Caco-2 (cell line): ENCODE data around the gene SLFN5. TPM values are rescaled to one million over a fixed set of nuclear protein-coding genes. Genes with fewer than 3 reads are reported as not detected.
A peak's percentile ranks its signal among the peaks of the same experiment; 100 is the strongest.
"Not testable (repeated sequence)": the region's sequence is repeated elsewhere in the genome, so short reads cannot be mapped to it uniquely, and the experiment has no call there.

Experiments
- BruUV-seq: library from RNA; stranded (reverse); fragments of 400-500 nt; replicated peaks from 2 replicates; lab custom pipeline; 2021; lab: Mats Ljungman, UMichigan
- CTCF ChIA-PET: fragments of 300-600 bp; sonication (Branson Sonifier 250); formaldehyde crosslinking; loops from one replicate; lab custom pipeline; 2022; ENCODE audit warnings: antibody characterized with exemption; lab: Charles Lee
- POLR2A ChIA-PET: fragments of 300-600 bp; sonication (Branson Sonifier 250); formaldehyde crosslinking; loops from one replicate; lab custom pipeline; 2022; ENCODE audit warnings: antibody characterized with exemption; lab: Charles Lee
- DNase-seq, 2 experiments: peaks; one replicate each; pipeline versions ENCODE4 v3.0.0 to v3.0.0-alpha.2; 2020 to 2022
- H3K27me3 ChIP-seq: replicated peaks from 2 replicates; pipeline ENCODE4 v1.6.0; 2011; ENCODE audit warnings: low read length; ENCODE audit not compliant: control insufficient read depth, insufficient read depth
- H3K36me3 ChIP-seq: 2 replicates; pipeline ENCODE4 v1.5.1; 2011; ENCODE audit warnings: low read length; ENCODE audit not compliant: control insufficient read depth, insufficient read depth
- H3K4me1 ChIP-seq: fragments of 250-450 bp; sonication (Bioruptor Pico); 2 replicates; pipeline ENCODE4 v1.5.1; 2020; ENCODE audit warnings: mild to moderate bottlenecking
- H3K4me3 ChIP-seq: 2 replicates; pipeline ENCODE4 v1.5.1; 2011; ENCODE audit warnings: low read depth, mild to moderate bottlenecking, control low read depth, low read length
- H3K9me3 ChIP-seq: fragments of 250-450 bp; sonication (Bioruptor Pico); 2 replicates; pipeline ENCODE4 v1.5.1; 2020; ENCODE audit warnings: mild to moderate bottlenecking, moderate library complexity
- H3K27ac Mint-ChIP-seq: one replicate; pipeline ENCODE4 v1.8.0; 2022; ENCODE audit warnings: mixed read lengths; ENCODE audit not compliant: unreplicated experiment
- H3K27me3 Mint-ChIP-seq: one replicate; pipeline ENCODE4 v1.8.0; 2022; ENCODE audit warnings: mixed read lengths; ENCODE audit not compliant: insufficient read depth, unreplicated experiment
- H3K36me3 Mint-ChIP-seq: one replicate; pipeline ENCODE4 v1.8.0; 2022; ENCODE audit warnings: mild to moderate bottlenecking, mixed read lengths; ENCODE audit not compliant: insufficient read depth, unreplicated experiment
- H3K4me1 Mint-ChIP-seq: one replicate; pipeline ENCODE4 v1.8.0; 2022; ENCODE audit warnings: low read depth, mixed read lengths; ENCODE audit not compliant: unreplicated experiment
- H3K4me3 Mint-ChIP-seq: one replicate; pipeline ENCODE4 v1.8.0; 2022; ENCODE audit warnings: mild to moderate bottlenecking, moderate library complexity, mixed read lengths; ENCODE audit not compliant: unreplicated experiment
- H3K9me3 Mint-ChIP-seq: one replicate; pipeline ENCODE4 v1.8.0; 2022; ENCODE audit warnings: mixed read lengths; ENCODE audit not compliant: unreplicated experiment
- intact Hi-C: fragments of 100-400 bp; cut with micrococcal nuclease; formaldehyde crosslinking; loops from one replicate; pipeline ENCODE4 v1.10.0; 2022; ENCODE audit not compliant: unreplicated experiment
- total RNA-seq: library from RNA; stranded (reverse); gene quantifications from 2 replicates; pipeline ENCODE4 v1.2.3, GENCODE V29; 2022
- TF ChIP-seq, protein P1 (sequence below), 2 experiments: fragments of 200-600 bp in 1 of 2; IDR thresholded peaks; 1 replicate in 1 of 2; 2 replicates in 1 of 2; pipeline versions ENCODE4 v1.5.1 to v1.8.0; 2011 to 2022; ENCODE audit warnings: antibody characterized with exemption in 1 of 2, control low read depth in 1 of 2, inconsistent platforms in 1 of 2, low read depth in 1 of 2, low read length in 1 of 2, mild to moderate bottlenecking in 1 of 2, moderate library complexity in 1 of 2; ENCODE audit not compliant: insufficient read depth in 1 of 2, severe bottlenecking in 1 of 2, unreplicated experiment in 1 of 2

Gene SLFN5
- total RNA-seq, 1 experiment from 2014 or later: 1.6 TPM

DNA sequence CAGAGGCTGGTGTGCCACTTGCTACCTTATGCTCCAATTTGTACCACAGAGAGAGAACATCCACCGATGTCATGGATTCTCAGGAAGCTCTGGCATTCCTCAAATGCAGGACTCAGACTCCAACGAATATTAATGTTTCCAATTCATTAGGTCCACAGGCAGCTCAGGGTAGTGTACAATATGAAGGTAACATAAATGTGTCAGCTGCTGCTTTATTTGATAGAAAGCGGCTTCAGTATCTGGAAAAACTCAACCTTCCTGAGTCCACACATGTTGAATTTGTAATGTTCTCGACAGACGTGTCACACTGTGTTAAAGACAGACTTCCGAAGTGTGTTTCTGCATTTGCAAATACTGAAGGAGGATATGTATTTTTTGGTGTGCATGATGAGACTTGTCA is 16.1 kb downstream of the SLFN5 start:
- Mint-ChIP-seq H3K27ac (no peak overlapping the region), H3K27me3 (peaks cover 16% of the 10 kb centered on the region), H3K9me3 (no peaks in the 10 kb centered on the region), H3K4me3 (no peak overlapping the region), H3K36me3 (no peaks in the 10 kb centered on the region), H3K4me1 (no peaks in the 10 kb centered on the region)
- POLR2A ChIA-PET: no interaction called here
- intact Hi-C loops: no loop called here
- Histone ChIP-seq H3K27me3 (no peaks in the 10 kb centered on the region), H3K4me1 (no peaks in the 10 kb centered on the region), H3K9me3 (no peaks in the 10 kb centered on the region), H3K4me3 (no peak overlapping the region), H3K36me3 (no peaks in the 10 kb centered on the region)
- CTCF ChIA-PET: no interaction called here
- no peak for DNase-seq
- TF ChIP-seq, protein P1, sequence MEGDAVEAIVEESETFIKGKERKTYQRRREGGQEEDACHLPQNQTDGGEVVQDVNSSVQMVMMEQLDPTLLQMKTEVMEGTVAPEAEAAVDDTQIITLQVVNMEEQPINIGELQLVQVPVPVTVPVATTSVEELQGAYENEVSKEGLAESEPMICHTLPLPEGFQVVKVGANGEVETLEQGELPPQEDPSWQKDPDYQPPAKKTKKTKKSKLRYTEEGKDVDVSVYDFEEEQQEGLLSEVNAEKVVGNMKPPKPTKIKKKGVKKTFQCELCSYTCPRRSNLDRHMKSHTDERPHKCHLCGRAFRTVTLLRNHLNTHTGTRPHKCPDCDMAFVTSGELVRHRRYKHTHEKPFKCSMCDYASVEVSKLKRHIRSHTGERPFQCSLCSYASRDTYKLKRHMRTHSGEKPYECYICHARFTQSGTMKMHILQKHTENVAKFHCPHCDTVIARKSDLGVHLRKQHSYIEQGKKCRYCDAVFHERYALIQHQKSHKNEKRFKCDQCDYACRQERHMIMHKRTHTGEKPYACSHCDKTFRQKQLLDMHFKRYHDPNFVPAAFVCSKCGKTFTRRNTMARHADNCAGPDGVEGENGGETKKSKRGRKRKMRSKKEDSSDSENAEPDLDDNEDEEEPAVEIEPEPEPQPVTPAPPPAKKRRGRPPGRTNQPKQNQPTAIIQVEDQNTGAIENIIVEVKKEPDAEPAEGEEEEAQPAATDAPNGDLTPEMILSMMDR (IDR thresholded peaks at IDR 0.05; ENCODE audit: insufficient read depth in 1 of 2, low read depth in 1 of 2, low read length in 1 of 2, severe bottlenecking in 1 of 2, unreplicated experiment in 1 of 2): no peak
- BruUV-seq: no TSS peak

DNA sequence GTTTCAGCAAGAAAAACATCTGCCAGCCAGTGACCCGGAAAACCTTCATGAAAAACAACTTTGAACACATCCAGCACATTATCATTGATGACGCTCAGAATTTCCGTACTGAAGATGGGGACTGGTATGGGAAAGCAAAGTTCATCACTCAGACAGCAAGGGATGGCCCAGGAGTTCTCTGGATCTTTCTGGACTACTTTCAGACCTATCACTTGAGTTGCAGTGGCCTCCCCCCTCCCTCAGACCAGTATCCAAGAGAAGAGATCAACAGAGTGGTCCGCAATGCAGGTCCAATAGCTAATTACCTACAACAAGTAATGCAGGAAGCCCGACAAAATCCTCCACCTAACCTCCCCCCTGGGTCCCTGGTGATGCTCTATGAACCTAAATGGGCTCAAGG is 22.2 kb downstream of the SLFN5 start:
- POLR2A ChIA-PET: no interaction called here

DNA sequence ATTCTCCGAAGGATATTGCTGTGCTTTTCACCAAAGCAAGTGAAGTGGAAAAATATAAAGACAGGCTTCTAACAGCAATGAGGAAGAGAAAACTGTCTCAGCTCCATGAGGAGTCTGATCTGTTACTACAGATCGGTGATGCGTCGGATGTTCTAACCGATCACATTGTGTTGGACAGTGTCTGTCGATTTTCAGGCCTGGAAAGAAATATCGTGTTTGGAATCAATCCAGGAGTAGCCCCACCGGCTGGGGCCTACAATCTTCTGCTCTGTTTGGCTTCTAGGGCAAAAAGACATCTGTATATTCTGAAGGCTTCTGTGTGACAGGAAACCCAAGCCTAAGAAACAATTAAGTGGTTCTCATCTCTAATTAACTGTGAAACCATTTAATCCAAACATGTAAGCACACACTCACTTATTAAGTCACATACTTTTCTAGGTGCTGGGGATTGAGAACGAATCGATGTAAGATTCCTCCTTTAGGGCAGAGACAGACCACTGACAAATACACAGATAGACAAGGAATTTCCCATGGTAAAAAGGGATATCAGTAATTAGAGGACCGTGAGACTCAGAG is 22.8 kb downstream of the SLFN5 start:
- TF ChIP-seq, protein P1 (IDR thresholded peaks at IDR 0.05; ENCODE audit: insufficient read depth in 1 of 2, low read depth in 1 of 2, low read length in 1 of 2, severe bottlenecking in 1 of 2, unreplicated experiment in 1 of 2): no peak
- no TSS peak for BruUV-seq
- H3K36me3 ChIP-seq: no peaks in the 10 kb centered on the region
- H3K4me3 ChIP-seq: no peak overlapping the region
- H3K27me3 ChIP-seq: no peaks in the 10 kb centered on the region
- CTCF ChIA-PET: interaction anchor here (0.6 kb wide), 1 partner anchor 310 kb away, joined by 7 read pairs; no protein-coding TSS in a partner anchor
- DNase-seq: no peak
- Mint-ChIP-seq H3K27me3 (peaks cover 15% of the 10 kb centered on the region), H3K9me3 (no peaks in the 10 kb centered on the region), H3K4me3 (no peak overlapping the region), H3K4me1 (no peaks in the 10 kb centered on the region), H3K36me3 (no peaks in the 10 kb centered on the region), H3K27ac (no peak overlapping the region)
- intact Hi-C loops: no loop called here
- 0 out of 2 replicates have a peak, but pooled peaks cover 2% of the 10 kb centered on the region for H3K9me3 ChIP-seq
- POLR2A ChIA-PET: no interaction called here
- H3K4me1 ChIP-seq: no peaks in the 10 kb centered on the region

More for the DNA sequence above, 22.2 kb downstream of the SLFN5 start:
- CTCF ChIA-PET: interaction anchor here (0.6 kb wide), 1 partner anchor 311 kb away, joined by 7 read pairs; no protein-coding TSS in a partner anchor
- H3K9me3 Mint-ChIP-seq: no peaks in the 10 kb centered on the region
- H3K27ac Mint-ChIP-seq: no peak overlapping the region
- H3K4me1 ChIP-seq: no peaks in the 10 kb centered on the region
- H3K4me3 ChIP-seq: no peak overlapping the region
- H3K4me3 Mint-ChIP-seq: no peak overlapping the region
- TF ChIP-seq, protein P1 (IDR thresholded peaks at IDR 0.05; ENCODE audit: insufficient read depth in 1 of 2, low read depth in 1 of 2, low read length in 1 of 2, severe bottlenecking in 1 of 2, unreplicated experiment in 1 of 2): no peak
- 0 out of 2 replicates have a peak, but pooled peaks cover 2% of the 10 kb centered on the region for H3K9me3 ChIP-seq
- H3K36me3 ChIP-seq: no peaks in the 10 kb centered on the region
- no peaks in the 10 kb centered on the region for H3K4me1 Mint-ChIP-seq
- H3K36me3 Mint-ChIP-seq: no peaks in the 10 kb centered on the region
- intact Hi-C loops: no loop called here
- DNase-seq: no peak
- peaks cover 15% of the 10 kb centered on the region for H3K27me3 Mint-ChIP-seq
- BruUV-seq: no TSS peak
- no peaks in the 10 kb centered on the region for H3K27me3 ChIP-seq

DNA sequence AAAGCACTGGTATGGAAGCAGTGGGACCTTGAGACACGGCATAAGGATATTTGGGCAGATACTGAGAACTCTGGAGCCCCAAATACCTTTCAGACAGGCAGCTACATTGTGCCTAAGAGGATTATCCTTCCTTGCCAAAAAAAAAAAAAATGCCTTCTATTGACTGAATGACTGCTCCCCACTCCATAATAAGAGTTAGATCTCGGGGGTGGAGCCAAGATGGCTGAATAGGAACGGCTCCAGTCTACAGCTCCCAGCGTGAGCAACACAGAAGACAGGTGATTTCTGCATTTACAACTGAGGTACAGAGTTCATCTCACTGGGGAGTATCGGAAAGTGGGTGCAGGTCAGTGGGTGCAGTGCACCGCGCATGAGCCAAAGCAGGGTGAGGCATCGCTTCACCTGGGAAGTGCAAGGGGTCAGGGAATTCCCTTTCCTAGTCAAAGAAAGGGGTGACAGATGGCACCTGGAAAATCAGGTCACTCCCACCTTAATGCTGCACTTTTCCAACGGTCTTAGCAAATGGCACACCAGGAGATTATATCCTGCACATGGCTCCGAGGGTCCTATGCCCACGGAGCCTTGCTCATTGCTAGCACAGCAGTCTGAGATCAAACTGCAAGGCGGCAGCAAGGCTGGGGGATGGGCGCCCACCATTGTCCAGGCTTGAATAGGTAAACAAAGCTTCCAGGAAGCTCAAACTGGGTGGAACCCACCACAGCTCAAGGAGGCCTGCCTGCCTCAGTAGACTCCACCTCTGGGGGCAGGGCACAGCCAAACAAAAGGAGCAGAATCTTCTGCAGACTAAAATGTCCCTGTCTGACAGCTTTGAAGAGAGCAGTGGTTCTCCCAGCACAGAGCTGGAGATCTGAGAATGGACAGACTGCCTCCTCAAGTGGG is 31.5 kb downstream of the SLFN5 start:
- CTCF ChIA-PET, BruUV-seq, H3K9me3 Mint-ChIP-seq, H3K36me3 Mint-ChIP-seq, intact Hi-C loops, DNase-seq, H3K9me3 ChIP-seq, H3K4me3 ChIP-seq, H3K4me1 ChIP-seq, H3K27me3 ChIP-seq, H3K36me3 ChIP-seq, H3K27ac Mint-ChIP-seq, POLR2A ChIA-PET, H3K4me1 Mint-ChIP-seq: not testable (repeated sequence)
- Mint-ChIP-seq H3K4me3 (peak overlapping the region; percentile 31), H3K27me3 (peaks cover 18% of the 10 kb centered on the region)
